Activated CD8-positive, alpha-beta memory T cell treated with anti-CD3 and anti-CD28 coated beads, Interleukin-2, amount 50 U/mL, for 24 hours (primary cell): Measurements from ENCODE around the gene GOSR2.

Experiments used
- DNase-seq: peaks from one replicate; pipeline ENCODE4 v3.0.0-alpha.2; 2020; ENCODE audit errors: extremely low read depth

Gene GOSR2

DNA sequence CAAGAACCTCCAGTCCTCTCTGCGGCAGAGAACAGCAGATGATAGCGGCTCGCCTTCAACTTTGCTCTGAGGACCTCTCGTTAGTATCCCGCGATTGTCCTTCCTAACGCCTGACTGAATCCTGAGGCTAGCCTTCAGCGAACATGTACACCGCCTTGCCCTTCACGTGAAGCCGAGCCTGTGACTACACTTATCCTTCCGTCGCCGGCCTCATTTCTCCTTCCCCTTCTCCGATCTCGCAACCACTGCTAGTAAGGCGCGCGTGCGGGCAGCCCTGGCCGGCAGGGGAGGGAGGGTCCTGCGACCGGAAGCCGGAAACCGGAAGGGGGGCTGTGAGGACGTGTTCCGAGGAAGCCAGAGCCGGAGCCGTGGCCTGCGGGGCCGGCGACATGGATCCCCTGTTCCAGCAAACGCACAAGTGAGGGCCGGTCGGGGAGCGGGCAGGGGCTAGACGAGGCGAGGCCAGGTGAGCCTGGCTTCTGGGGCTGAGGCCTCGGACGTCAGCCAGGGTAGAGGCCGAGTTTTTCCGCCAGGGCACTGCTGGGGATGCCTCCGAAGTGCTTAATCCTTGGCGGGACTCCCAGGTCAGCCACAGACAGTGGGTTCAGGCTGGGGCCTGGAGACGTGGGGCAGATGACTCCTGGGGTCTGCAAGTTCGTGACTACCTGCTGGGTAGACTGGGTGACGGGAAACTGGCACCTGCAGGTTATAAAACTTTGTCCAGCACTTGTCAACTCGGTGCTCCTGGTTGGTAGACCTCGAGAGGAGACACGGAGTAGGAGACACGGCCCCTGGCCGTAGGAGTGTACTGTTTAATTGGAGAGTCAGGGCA is at the start of gene GOSR2:
GOSR2 (plus strand) TSS at position 357 of the 832 bp plus-strand sequence; CDS start at position 390, 33 bp downstream.
- DNase-seq: peak; percentile 73

DNA sequence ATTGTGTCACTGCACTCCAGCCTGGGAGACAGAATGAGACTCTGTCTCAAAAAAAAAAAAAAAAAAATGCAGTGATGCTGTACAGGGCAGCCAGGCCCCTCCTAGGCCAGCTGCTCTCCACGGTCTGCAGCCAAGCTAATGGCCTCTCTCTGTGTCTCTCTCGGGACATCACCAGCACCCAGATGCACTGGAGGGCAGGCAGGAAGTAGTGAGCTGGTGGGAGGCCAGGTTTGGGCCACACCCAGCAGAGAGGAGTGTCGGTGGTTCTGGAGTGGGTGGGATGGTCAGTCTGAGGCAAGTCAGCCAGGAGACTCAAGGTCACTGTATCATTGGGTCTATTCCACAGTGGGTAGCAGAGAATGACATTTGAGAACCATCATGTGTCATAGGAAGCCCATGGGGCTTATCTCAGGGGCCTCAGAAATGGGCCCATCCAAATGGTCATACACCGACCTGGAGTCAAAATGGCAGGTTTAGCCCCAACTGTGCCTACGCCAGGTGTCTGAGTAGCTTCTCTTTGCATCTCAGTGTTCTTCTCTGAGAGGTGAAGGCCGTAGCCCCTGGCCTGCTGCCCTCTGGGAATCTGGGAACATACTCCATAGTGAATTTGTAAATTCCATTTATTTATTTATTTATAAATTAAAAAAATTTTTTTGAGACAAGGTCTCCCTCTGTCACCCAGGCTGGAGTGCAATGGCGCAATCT is 48.9 kb upstream of the GOSR2 start:
- DNase-seq: no peak

DNA sequence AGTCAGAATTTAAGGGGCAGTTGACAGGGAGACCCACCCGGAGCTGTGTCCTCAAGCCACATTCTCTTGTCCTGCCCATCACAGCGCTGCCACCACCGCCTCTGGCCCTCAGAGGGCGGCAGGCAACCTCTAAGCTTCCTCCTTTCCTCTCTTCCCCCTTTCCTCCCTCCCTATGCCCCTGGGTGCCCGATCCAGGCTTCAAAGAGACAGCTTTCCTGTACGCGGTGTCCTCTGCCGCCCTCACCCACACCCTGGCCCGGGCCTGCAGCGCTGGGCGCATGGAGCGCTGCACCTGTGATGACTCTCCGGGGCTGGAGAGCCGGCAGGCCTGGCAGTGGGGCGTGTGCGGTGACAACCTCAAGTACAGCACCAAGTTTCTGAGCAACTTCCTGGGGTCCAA is 48.1 kb upstream of the GOSR2 start:
- DNase-seq: no peak

DNA sequence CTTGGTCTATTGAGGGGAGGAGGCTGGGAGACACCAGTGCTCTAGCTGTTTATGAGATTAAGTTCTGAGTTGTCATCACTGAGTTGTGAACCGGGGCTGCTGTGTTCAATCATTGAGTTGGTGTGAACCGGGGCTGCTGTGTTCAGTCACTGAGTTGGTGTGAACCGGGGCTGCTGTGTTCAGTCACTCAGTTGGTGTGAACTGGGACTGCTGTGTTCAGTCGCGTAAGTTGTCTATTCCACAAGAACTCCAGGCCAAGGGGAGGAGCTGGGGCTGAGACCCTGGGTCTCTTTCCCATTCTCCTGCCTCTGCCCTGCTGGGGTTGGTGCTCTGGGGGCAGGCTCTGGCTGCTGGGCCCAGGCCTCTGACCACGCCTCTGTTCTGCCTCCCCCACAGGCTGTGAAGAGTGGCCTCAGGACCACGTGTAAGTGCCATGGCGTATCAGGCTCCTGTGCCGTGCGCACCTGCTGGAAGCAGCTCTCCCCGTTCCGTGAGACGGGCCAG is 47.1 kb upstream of the GOSR2 start:
- no peak for DNase-seq

DNA sequence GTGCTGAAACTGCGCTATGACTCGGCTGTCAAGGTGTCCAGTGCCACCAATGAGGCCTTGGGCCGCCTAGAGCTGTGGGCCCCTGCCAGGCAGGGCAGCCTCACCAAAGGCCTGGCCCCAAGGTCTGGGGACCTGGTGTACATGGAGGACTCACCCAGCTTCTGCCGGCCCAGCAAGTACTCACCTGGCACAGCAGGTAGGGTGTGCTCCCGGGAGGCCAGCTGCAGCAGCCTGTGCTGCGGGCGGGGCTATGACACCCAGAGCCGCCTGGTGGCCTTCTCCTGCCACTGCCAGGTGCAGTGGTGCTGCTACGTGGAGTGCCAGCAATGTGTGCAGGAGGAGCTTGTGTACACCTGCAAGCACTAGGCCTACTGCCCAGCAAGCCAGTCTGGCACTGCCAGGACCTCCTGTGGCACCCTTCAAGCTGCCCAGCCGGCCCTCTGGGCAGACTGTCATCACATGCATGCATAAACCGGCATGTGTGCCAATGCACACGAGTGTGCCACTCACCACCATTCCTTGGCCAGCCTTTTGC is 46.5 kb upstream of the GOSR2 start:
- no peak for DNase-seq

DNA sequence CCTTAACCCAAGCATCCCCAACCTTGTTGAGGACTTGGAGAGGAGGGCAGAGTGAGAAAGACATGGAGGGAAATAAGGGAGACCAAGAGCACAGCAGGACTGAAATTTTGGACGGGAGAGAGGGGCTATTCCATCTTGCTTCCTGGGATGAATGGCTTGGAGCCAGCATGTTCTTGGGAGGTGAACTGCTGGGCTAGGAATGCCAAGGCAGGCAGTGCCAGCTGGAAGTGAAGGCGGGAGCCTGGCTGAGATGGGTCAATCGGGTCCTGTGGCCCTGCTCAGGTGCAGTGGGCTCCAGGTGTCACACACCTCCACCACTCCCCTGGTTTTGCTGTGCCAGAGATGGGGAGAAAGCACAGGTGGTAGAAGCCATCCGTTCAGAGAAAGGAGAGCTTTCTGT is 46.0 kb upstream of the GOSR2 start:
- no peak for DNase-seq

DNA sequence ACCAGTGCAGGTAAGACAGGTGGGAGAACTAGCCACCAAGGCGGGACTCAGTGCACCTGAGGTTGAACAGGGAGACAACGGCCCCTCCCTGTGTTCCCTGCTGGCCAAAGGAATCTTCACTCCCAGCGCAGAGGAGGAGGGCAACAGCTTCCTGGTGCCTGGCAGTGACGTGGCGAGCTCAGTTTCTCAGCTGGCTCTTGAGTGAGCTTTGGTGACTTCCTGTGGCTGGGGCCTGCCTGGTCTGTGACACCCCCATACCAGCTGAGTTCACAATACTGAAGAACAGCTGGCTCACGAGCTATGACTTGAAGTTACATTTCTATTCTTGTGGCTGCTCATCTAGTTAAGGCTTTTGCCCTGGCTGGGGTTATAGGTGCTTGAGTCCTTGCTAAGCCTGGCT is 45.5 kb upstream of the GOSR2 start:
- no peak for DNase-seq

DNA sequence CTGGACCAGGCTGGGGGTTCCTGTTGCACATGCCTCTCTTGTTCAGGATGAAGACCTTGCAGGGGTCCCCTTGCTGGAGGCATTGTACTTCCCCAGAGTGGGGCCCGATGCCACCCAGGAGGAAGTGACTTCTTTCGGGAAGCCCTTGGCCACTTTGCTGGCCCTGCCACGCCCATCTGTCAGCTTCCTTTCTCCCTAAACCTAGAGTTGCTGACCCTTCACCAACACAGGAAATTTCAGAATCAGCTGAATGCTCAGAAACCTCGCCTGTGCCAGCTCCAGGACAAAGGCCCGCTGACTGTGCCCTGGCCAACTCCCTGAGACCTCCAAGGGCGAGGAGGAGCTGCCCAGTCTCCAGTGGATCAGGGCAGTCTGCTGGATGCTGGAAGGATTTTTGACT is 44.9 kb upstream of the GOSR2 start:
- DNase-seq: no peak

DNA sequence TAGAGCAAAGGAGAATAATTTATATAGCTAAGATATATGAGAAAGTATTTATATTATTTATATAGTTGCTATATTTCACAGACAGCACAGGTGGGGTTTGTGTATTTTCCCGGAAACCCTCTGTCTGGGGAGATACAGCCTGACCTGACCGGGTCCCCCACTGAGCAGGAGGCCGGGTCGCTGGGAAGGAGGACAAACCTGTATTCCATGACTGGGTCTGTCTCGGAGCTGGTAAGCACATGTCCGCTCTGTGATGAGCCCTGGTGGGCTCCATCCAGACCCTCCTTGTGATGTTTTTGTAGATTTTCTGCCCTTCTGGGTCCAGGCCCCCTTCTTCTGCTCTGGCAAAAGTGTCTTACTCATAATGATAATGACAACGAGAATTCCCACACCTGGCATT is 43.9 kb upstream of the GOSR2 start:
- no peak for DNase-seq

DNA sequence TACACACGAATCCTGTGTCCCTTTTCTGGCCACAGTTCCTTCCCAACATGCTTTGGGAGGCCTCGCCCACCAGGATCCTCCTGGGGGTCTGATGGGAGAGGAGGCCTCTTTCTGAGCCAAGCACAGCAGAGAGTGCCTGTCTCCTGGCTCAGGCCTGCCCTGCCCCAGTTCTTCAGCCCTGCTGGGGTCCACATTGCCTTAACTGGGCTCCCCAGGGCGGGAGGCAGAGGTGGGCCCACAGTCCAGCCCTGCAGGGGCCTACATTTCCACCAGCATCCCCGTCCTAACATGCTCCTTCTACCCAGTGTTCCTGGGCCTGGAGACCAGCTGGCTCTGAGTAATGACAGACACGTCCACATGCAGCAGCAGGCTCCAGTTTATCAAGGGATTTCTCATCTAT is 41.9 kb upstream of the GOSR2 start:
- DNase-seq: no peak

DNA sequence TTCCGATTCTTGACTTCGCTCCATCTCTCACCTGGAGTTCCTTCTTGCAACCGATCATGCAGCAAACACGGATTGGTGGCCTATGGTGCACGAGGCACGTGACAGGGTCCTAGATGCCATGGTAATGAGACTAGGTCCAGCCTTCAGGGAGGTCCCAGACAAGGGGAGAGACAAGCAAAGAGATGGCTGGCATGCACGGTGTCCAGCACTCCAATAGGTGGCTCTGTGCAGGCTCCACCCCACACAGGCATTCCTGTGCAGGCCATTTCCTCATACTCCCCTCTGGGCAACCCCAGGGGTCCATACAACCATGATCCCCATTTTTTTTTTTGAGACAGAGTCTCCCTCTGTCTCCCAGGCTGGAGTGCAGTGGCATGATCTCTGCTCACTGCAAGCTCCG is 40.3 kb upstream of the GOSR2 start:
- no peak for DNase-seq

DNA sequence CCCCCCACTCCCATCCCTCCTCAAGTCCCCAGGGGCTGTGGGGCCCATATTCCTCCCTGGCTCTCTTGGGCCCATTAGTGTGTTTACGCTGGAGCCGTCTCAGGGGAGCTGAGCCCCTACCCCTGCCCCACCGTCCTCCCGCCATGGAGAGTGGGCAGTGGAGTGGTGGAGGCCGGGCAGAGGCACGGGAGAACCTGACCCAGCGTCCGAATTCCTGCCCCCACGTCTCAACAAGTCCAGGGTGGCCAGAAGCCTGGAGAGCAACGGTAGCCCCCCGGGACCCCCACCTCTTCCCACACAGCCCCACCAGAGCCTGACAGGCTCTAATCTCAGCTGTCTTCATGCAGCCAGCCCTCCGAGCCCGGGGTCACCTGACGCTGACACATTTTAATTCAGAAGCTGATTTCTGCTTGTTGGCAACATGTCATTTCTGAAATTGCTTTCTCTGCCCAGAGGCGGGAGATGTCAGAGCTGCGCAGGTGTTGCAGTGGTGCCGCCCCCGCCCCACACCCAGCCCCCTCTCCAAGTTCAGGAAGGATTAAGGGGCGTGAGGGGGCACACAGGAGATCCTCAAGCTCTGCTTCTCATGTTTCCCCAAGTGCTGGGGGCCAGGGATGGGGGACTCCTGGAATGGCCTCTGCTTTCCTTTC is 39.0 kb upstream of the GOSR2 start:
- no peak for DNase-seq

DNA sequence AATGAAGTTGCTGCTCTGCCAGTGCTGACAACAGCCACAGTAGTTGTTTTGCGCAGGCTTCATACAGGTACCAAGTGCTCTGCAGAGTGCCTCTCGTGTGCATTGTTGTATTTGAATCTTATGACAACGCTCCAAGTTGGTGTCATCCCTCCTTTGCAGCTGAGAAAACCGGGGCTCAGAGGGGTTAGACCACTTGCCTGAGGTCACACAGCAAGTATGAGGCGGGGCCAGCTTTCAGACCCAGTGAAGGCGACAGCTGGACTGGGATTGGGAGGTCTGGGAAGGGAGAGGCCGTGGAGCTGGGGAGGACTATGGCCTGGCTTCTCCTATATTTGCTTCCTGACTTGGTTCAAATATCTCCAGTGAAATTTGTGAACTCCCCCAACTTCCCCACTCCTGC is 38.4 kb upstream of the GOSR2 start:
- no peak for DNase-seq

DNA sequence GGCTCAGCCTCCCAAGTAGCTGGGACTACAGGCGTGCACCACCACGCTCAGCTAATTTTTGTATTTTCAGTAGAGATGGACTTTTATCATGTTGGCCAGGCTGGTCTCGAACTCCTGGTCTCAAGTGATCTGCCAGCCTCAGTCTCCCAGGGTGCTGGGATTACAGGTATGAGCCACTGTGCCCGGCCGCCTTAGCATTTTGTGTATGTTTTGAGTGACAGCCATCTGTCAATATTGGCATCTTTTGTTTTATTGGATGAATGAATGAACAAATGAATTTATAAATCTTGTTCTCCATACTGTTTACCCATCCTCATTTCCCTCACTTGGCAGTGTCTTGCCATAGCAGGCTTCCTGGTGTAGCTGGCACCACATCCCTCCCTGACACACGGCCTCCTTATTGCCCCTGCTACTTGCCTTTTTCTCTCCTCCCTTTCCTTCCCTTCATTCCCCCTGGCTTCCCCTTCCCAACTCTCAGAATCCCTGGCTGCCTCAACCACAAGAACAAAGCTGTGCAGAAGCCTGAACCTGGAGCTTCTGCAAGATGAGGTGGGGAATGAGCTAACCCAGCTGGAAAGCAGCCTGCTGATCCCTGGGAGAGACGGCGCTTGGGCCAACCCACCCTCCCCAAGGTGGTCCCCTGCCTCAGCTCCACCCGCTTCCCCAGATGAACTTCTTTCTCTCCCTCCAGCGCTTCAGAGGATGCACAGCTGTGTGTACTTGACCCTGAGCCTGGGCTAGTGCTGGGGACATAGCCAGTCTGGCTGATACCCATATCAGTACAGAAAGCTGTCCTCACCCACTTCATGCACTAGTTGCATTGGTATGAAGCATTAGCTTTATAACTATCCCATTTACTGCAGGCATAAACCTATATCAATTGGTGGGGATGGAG is 37.3 kb upstream of the GOSR2 start:
- no peak for DNase-seq

DNA sequence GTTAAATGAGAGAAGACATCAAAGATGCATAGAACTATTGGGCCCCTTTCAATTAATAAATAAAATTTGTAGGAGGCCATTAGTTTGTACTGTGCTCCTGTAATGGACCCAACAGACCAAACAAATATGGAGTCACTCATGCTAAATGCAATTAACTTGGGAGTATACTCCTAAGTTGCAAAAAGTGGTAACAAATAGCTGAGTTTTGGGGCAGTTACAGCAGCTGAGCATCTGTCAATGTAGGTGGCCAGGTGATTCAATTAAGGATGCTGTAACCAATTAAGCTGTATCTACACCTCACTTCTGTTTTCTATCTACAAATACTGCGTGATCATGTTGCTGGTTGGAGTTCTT is 36.7 kb upstream of the GOSR2 start:
- no peak for DNase-seq

DNA sequence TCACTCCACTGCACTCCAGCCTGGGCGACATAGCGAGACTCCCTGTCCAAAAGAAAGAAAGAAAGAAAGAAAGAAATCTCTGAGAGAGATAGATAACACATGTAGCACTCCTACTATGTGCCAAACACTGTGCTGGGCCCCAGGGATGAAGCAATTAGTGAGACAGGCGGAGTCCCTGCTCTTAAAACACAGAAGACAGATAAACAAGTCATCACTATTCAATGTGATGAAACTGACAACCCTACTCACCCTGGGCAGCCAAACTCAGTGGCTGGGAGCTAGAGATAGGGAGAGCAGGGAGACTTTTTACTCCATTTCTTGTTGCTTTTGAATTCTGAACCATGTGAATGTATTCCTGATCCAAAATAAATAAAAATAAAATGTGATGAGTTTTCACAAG is 35.2 kb upstream of the GOSR2 start:
- no peak for DNase-seq

DNA sequence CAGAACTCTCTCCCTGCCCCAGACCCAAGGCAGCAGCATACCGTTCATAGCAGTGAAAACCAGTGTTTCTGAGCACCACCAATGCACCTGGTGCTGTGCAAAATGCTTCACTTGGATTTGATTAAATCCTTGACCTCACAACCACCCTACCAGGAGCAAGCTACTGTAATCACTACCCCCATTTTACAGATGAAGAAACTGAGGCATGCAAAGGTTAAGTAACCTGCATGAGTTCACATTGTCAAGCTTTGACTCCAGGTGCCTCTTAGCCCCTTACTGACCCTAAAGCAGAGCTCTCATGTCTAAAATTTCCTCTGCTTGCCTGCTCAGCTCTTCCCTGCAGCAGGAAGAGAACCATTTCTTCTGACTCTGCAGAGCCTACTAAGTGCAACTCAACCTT is 34.2 kb upstream of the GOSR2 start:
- no peak for DNase-seq

DNA sequence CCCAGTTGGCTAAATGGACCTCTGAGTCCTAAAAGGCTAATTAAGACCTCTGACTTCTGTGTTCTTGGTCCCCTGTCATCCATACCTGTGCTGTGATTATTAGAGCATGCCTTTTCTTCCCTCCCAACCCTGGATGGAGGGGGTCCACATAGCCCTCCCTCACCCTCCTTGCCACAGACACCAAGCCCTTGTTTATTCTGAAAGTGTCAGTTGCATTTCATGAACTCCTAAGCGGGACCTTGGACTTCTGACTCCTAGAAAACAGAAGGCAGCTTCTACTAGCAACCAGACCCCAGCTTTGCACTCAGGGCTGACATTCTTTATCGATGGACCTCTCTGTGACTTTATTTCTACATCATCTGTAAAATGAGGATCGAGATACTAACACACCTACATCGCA is 33.4 kb upstream of the GOSR2 start:
- DNase-seq: no peak

DNA sequence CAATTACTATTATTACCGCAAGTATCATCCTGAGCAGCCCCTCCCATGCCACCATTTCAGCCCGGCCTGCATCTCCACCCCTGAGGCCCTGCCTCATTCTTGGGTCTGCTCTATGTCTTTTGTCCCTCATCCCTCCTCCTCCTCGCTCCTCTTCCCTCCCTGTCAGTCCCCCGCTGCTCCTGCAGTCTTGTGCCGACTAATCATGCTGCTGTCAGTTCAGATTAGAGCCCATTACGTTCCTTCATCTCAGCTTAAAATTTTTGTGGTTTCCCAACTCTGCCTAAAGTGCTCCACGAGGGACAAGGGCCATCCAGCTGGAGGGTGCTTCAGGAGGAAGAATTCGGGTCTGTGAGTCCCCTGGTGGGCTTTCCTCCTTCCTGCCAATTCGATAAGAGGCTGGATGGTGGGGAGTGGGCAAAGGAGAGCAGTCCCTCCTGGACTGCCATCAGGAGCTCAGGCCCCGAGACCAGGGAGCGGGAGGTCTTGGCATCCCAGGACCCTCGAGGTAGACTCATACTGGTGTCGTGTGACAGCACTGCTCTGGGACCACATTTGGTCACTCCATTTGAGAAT is 32.9 kb upstream of the GOSR2 start:
- no peak for DNase-seq

DNA sequence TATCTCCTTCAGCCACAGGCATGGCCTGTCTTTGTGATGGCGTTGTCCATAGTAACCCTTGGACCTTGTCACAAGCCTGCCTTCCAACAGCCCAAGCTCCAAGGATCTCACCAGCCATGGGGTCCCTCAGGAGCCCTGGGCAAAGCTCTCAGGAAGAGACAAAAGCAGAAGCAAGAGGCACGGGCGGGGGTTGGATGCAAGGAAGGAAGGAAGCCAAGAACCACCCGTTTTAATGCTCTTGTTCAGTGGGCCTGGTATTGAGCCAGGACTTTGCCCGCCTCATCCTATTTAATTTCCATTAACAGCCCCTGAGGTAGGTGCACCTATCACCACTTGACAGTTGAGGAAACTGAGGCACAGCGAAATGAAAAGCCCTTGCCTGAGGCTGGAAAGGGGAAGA is 32.3 kb upstream of the GOSR2 start:
- DNase-seq: no peak

DNA sequence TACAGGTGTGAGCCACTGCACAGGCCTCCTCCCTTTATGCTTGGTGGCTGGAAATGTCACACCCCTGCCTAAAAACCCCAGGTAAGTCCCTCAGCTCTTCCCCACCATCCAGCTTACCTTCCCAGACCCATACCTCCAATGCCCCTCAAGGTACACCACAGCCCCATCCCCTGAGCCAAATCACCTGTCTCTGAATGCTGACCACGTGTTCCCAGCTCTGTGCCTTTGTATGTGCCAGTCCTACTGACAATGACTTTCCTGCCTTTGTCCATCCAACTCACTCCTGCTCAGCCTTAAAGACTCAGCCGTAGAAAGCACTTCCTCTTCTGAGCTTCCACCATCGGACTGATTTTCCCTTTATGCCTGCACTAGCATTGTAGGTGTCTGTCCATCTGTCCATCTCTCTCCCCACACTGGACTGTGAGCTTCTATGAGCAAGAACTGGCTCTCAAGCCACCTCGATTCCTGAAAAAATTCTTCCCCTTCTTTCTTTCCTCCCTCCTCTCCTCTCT is 30.7 kb upstream of the GOSR2 start:
- DNase-seq: no peak
